Neutrophil (primary cell): ENCODE results near the gene RNF111.

Experiments
- H3K27ac ChIP-seq: fragments of 200-600 bp; sonication (generic); 2 replicates; pipeline ENCODE4 v1.5.1; 2016; ENCODE audit warnings: mild to moderate bottlenecking, moderate library complexity
- H3K27me3 ChIP-seq: fragments of 200-600 bp; sonication (generic); 2 replicates; pipeline ENCODE4 v1.6.0; 2016; ENCODE audit warnings: mild to moderate bottlenecking
- H3K36me3 ChIP-seq: fragments of 200-600 bp; sonication (generic); 2 replicates; pipeline ENCODE4 v1.5.1; 2017
- H3K4me1 ChIP-seq, 2 experiments: fragments of 200-600 bp in 1 of 2; sonication (generic) in 1 of 2; 1 replicate in 1 of 2; 2 replicates in 1 of 2; pipeline versions ENCODE4 v1.5.1 to v1.6.1; 2013 to 2016; ENCODE audit warnings: low read depth in 1 of 2, low read length in 1 of 2, mild to moderate bottlenecking in 1 of 2, moderate library complexity in 1 of 2; ENCODE audit not compliant: control insufficient read depth in 1 of 2, insufficient read depth in 1 of 2
- H3K4me3 ChIP-seq, 2 experiments: fragments of 200-600 bp in 1 of 2; sonication (generic) in 1 of 2; 1 replicate in 1 of 2; 2 replicates in 1 of 2; pipeline ENCODE4 v1.5.1; 2013 to 2016; ENCODE audit warnings: low read depth in 1 of 2, low read length in 1 of 2, mild to moderate bottlenecking in 1 of 2, moderate library complexity in 1 of 2
- H3K9me3 ChIP-seq: fragments of 200-600 bp; sonication (generic); 2 replicates; pipeline ENCODE4 v1.5.1; 2016
- CTCF ChIP-seq: fragments of 200-600 bp; sonication (generic); IDR thresholded peaks from 2 replicates; pipeline ENCODE4 v1.5.1; 2016; ENCODE audit warnings: antibody characterized with exemption

Gene RNF111

GRCh38 chr15:59105854-59106253 lies 118.4 kb downstream of the RNF111 start:
- H3K27ac ChIP-seq: no peak overlapping the region
- peak overlapping the region in 1 of 2 experiments; percentile 68 for H3K4me3 ChIP-seq
- peaks cover 8 to 21% of the 10 kb centered on the region in 2 experiments for H3K4me1 ChIP-seq
- H3K9me3 ChIP-seq: no peaks in the 10 kb centered on the region
- peaks cover 15% of the 10 kb centered on the region for H3K36me3 ChIP-seq
- TF ChIP-seq CTCF: no peak
- H3K27me3 ChIP-seq: no peaks in the 10 kb centered on the region

GRCh38 chr15:59111251-59111650 lies 123.8 kb downstream of the RNF111 start:
- no peak for TF ChIP-seq CTCF

GRCh38 chr15:59115047-59115446 lies 127.6 kb downstream of the RNF111 start:
- Histone ChIP-seq H3K9me3 (no peaks in the 10 kb centered on the region), H3K4me1 (no peaks in the 10 kb centered on the region), H3K4me3 (no peak overlapping the region), H3K27me3 (no peaks in the 10 kb centered on the region), H3K36me3 (peaks cover 29% of the 10 kb centered on the region), H3K27ac (no peak overlapping the region)
- no peak for TF ChIP-seq CTCF

More at GRCh38 chr15:59111251-59111650, 123.8 kb downstream of the RNF111 start:
- Histone ChIP-seq H3K36me3 (peaks cover 24% of the 10 kb centered on the region), H3K27ac (no peak overlapping the region), H3K4me3 (no peak overlapping the region), H3K27me3 (no peaks in the 10 kb centered on the region), H3K4me1 (peaks cover 0 to 2% of the 10 kb centered on the region in 2 experiments), H3K9me3 (no peaks in the 10 kb centered on the region)

GRCh38 chr15:59116141-59116540 lies 128.7 kb downstream of the RNF111 start:
- no peak overlapping the region for H3K27ac ChIP-seq
- H3K4me1 ChIP-seq: peaks cover 10 to 11% of the 10 kb centered on the region in 2 experiments
- no peaks in the 10 kb centered on the region for H3K27me3 ChIP-seq
- H3K9me3 ChIP-seq: no peaks in the 10 kb centered on the region
- no peak for TF ChIP-seq CTCF
- H3K4me3 ChIP-seq: no peak overlapping the region
- H3K36me3 ChIP-seq: peaks cover 18% of the 10 kb centered on the region

GRCh38 chr15:59116771-59117170 lies 129.3 kb downstream of the RNF111 start:
- Histone ChIP-seq H3K4me1 (peaks cover 16 to 17% of the 10 kb centered on the region in 2 experiments), H3K4me3 (no peak overlapping the region), H3K36me3 (peaks cover 16% of the 10 kb centered on the region), H3K27ac (no peak overlapping the region), H3K27me3 (no peaks in the 10 kb centered on the region), H3K9me3 (no peaks in the 10 kb centered on the region)
- no peak for TF ChIP-seq CTCF

- no peaks in the 10 kb centered on the region for H3K27me3 ChIP-seq
- peak overlapping the region; percentile 81 for H3K27ac ChIP-seq
- H3K36me3 ChIP-seq: peaks cover 25% of the 10 kb centered on the region
- no peak for TF ChIP-seq CTCF
- H3K4me3 ChIP-seq: no peak overlapping the region
- no peaks in the 10 kb centered on the region for H3K9me3 ChIP-seq
- H3K4me1 ChIP-seq: peaks cover 20 to 21% of the 10 kb centered on the region in 2 experiments
Measured at GRCh38 chr15:59119625-59120024, 132.2 kb downstream of the RNF111 start.
